ENCODE measurements around the gene CCL5. TPM values are rescaled to one million over a fixed set of nuclear protein-coding genes. Genes with fewer than 3 reads are reported as not detected.

CCL5 gene
- total and polyA plus RNA-seq, 10 of the 15 experiments (the other 5 are each of a cell fraction or from before 2014, with no cell fraction given), result 45.7 to 186 (median 90.8) TPM

- TF ChIP-seq, protein P1, sequence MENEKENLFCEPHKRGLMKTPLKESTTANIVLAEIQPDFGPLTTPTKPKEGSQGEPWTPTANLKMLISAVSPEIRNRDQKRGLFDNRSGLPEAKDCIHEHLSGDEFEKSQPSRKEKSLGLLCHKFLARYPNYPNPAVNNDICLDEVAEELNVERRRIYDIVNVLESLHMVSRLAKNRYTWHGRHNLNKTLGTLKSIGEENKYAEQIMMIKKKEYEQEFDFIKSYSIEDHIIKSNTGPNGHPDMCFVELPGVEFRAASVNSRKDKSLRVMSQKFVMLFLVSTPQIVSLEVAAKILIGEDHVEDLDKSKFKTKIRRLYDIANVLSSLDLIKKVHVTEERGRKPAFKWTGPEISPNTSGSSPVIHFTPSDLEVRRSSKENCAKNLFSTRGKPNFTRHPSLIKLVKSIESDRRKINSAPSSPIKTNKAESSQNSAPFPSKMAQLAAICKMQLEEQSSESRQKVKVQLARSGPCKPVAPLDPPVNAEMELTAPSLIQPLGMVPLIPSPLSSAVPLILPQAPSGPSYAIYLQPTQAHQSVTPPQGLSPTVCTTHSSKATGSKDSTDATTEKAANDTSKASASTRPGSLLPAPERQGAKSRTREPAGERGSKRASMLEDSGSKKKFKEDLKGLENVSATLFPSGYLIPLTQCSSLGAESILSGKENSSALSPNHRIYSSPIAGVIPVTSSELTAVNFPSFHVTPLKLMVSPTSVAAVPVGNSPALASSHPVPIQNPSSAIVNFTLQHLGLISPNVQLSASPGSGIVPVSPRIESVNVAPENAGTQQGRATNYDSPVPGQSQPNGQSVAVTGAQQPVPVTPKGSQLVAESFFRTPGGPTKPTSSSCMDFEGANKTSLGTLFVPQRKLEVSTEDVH (IDR thresholded peaks at IDR 0.05; ENCODE audit: low read depth, partially characterized antibody), result no peak
- peak; percentile 75 to 86 for TF ChIP-seq BHLHE40 (IDR thresholded peaks at IDR 0.05; ENCODE audit: borderline replicate concordance in 1 of 2, low read depth in 2 of 2, low read length in 1 of 2)
- TF ChIP-seq ASH2L (IDR thresholded peaks at IDR 0.05; ENCODE audit: borderline replicate concordance, low read depth), result no peak
- TF ChIP-seq, protein P2, sequence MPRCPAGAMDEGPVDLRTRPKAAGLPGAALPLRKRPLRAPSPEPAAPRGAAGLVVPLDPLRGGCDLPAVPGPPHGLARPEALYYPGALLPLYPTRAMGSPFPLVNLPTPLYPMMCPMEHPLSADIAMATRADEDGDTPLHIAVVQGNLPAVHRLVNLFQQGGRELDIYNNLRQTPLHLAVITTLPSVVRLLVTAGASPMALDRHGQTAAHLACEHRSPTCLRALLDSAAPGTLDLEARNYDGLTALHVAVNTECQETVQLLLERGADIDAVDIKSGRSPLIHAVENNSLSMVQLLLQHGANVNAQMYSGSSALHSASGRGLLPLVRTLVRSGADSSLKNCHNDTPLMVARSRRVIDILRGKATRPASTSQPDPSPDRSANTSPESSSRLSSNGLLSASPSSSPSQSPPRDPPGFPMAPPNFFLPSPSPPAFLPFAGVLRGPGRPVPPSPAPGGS (IDR thresholded peaks at IDR 0.05; ENCODE audit: borderline replicate concordance, insufficient read depth, low read depth, low read length, poor library complexity, severe bottlenecking), result peak; percentile 53
- TF ChIP-seq ATF7 (IDR thresholded peaks at IDR 0.05; ENCODE audit: low read depth), result peak; percentile 96
- TF ChIP-seq MXI1 (IDR thresholded peaks at IDR 0.05; ENCODE audit: low read depth, low read length), result peak; percentile 85; the same call in 1 of the 2 replicates
- TF ChIP-seq MEF2B (IDR thresholded peaks at IDR 0.05; ENCODE audit: partially characterized antibody, poor library complexity, severe bottlenecking), result peak; percentile 67
- peak; percentile 74 to 78; a peak in 1 of 4 replicates for TF ChIP-seq IKZF2 (IDR thresholded peaks at IDR 0.05)
- TF ChIP-seq ATF3 (IDR thresholded peaks at IDR 0.05; ENCODE audit: borderline replicate concordance, extremely low read depth, low read depth, low read length), result no peak
- TF ChIP-seq MYC (IDR thresholded peaks at IDR 0.05; ENCODE audit: insufficient read depth, insufficient read length, insufficient replicate concordance, low read length, severe bottlenecking), result no peak
- TF ChIP-seq, protein P3, sequence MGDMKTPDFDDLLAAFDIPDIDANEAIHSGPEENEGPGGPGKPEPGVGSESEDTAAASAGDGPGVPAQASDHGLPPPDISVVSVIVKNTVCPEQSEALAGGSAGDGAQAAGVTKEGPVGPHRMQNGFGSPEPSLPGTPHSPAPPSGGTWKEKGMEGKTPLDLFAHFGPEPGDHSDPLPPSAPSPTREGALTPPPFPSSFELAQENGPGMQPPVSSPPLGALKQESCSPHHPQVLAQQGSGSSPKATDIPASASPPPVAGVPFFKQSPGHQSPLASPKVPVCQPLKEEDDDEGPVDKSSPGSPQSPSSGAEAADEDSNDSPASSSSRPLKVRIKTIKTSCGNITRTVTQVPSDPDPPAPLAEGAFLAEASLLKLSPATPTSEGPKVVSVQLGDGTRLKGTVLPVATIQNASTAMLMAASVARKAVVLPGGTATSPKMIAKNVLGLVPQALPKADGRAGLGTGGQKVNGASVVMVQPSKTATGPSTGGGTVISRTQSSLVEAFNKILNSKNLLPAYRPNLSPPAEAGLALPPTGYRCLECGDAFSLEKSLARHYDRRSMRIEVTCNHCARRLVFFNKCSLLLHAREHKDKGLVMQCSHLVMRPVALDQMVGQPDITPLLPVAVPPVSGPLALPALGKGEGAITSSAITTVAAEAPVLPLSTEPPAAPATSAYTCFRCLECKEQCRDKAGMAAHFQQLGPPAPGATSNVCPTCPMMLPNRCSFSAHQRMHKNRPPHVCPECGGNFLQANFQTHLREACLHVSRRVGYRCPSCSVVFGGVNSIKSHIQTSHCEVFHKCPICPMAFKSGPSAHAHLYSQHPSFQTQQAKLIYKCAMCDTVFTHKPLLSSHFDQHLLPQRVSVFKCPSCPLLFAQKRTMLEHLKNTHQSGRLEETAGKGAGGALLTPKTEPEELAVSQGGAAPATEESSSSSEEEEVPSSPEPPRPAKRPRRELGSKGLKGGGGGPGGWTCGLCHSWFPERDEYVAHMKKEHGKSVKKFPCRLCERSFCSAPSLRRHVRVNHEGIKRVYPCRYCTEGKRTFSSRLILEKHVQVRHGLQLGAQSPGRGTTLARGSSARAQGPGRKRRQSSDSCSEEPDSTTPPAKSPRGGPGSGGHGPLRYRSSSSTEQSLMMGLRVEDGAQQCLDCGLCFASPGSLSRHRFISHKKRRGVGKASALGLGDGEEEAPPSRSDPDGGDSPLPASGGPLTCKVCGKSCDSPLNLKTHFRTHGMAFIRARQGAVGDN (IDR thresholded peaks at IDR 0.05), result peak; percentile 81
- no peak for TF ChIP-seq NFYA (IDR thresholded peaks at IDR 0.05; ENCODE audit: borderline replicate concordance, low read depth, low read length)
- no peak for TF ChIP-seq EZH2 (IDR thresholded peaks at IDR 0.05; ENCODE audit: borderline replicate concordance, control insufficient read depth, low read depth, low read length)
- no peak for TF ChIP-seq SMC3 (IDR thresholded peaks at IDR 0.05; ENCODE audit: borderline replicate concordance, low read length)
- TF ChIP-seq CREB1 (IDR thresholded peaks at IDR 0.05; ENCODE audit: low read depth), result peak; percentile 41; the same call in 1 of the 2 replicates
These were observed at the start of gene CCL5 (continued) for GRCh38 chr17:35879773-35880654.

Data from GM12878 (cell line).